Adrenal gland (tissue), 12 donors: ENCODE results near the gene PDE10A. TPM values are rescaled to one million over a fixed set of nuclear protein-coding genes. Genes with fewer than 3 reads are reported as not detected.

ENCODE experiments used
- DNase-seq, 7 donors: peaks; one replicate each; pipeline ENCODE4 v3.0.0-alpha.2; 2019 to 2020
- H3K27ac ChIP-seq, 5 donors: fragments of 200-600 bp; sonication (generic) in 4 of 5; 1 replicate in 3 of 5; 2 replicates in 2 of 5; pipeline versions ENCODE4 v1.5.1 to v1.8.0; 2016 to 2020; ENCODE audit warnings: mild to moderate bottlenecking in 1 of 5
- H3K27me3 ChIP-seq: fragments of 200-600 bp; 2 replicates; pipeline ENCODE4 v1.8.0; 2021
- H3K36me3 ChIP-seq, 2 donors: fragments of 200-600 bp; replicated peaks in 1 of 2; 1 replicate in 1 of 2; 2 replicates in 1 of 2; pipeline versions ENCODE4 v1.5.1 to v1.8.0; 2018 to 2022
- H3K4me1 ChIP-seq, 2 donors: fragments of 200-600 bp; replicated peaks in 1 of 2; 1 replicate in 1 of 2; 2 replicates in 1 of 2; pipeline versions ENCODE4 v1.5.1 to v1.8.0; 2018 to 2021
- H3K4me3 ChIP-seq, 4 donors: fragments of 200-600 bp; sonication (generic) in 3 of 4; one replicate each; pipeline ENCODE4 v1.5.1; 2016 to 2018
- H3K9me3 ChIP-seq, 3 donors: fragments of 200-600 bp; sonication (generic) in 1 of 3; replicated peaks in 1 of 3; 1 replicate in 2 of 3; 2 replicates in 1 of 3; pipeline versions ENCODE4 v1.5.1 to v1.8.0; 2016 to 2021
- CTCF ChIP-seq, 6 experiments: fragments of 450-650 bp in 4 of 6; fragments of 200-600 bp in 2 of 6; sonication (generic) in 1 of 6; IDR thresholded peaks; 1 replicate in 5 of 6; 2 replicates in 1 of 6; pipeline versions ENCODE4 v1.5.1 to v1.8.0; 2016 to 2021; ENCODE audit warnings: antibody characterized with exemption in 6 of 6, mild to moderate bottlenecking in 2 of 6, moderate library complexity in 1 of 6
- POLR2A ChIP-seq, 2 donors: fragments of 450-650 bp; IDR thresholded peaks; one replicate each; pipeline ENCODE4 v1.6.1; 2017; ENCODE audit warnings: antibody characterized with exemption in 2 of 2, mild to moderate bottlenecking in 2 of 2, moderate library complexity in 1 of 2
- WGBS, 4 donors: extraction: QIAGEN DNeasy Blood & Tissue Kit in 2 of 4; methylation state at CpG; one replicate each; pipeline versions ENCODE4 v1.1.5 to v1.1.7; 2013 to 2017; 5-methylcytosine and 5-hydroxymethylcytosine counted together
- intact Hi-C, 2 donors: fragments of 100-400 bp; cut with DNase I; formaldehyde crosslinking; loops; one replicate each; pipeline versions ENCODE4 v1.14.1 to v1.15.0; 2022 to 2023
- polyA plus RNA-seq, 3 donors: library from polyadenylated mRNA; stranded (reverse); fragments of 200-250 nt in 2 of 3; fragments of 350-450 nt in 1 of 3; fragmentation: Illumina TruSeq in 1 of 3; extraction: RNeasy Lipid Tissue Mini Kit (QIAGEN cat#74804) in 1 of 3; gene quantifications; one replicate each; pipeline ENCODE4 v1.2.3, GENCODE V29; 2013 to 2014
- total RNA-seq, 9 donors: library from RNA; depleted of rRNA in 4 of 9; stranded (reverse); fragments of >200 nt in 4 of 9; fragments of 120-200 nt in 1 of 9; fragmentation: NEBNext Ultra II Directional in 1 of 9; extraction: Animal tissue kit (Norgen Biotek cat#: 25700) in 1 of 9; gene quantifications; one replicate each; pipeline versions ENCODE4 v1.1.0 to v1.2.4, GENCODE V29; 2013 to 2023
- donor health status: healthy with polysubstance abuse.
- donor health status: Bipolar disorder and iron deficiency.
- donor health status: DM: yes; HTN: yes; CAD: no.
- donor health status: DM: no; HTN: no; CAD: no.
- donor health status: DM: no; HTN: no; CAD: no.
- donor health status: DM: yes; HTN: yes; CAD: no.

The PDE10A gene
- total and polyA plus RNA-seq, 12 donors, result 4.0 to 199 (median 27.8) TPM

DNA sequence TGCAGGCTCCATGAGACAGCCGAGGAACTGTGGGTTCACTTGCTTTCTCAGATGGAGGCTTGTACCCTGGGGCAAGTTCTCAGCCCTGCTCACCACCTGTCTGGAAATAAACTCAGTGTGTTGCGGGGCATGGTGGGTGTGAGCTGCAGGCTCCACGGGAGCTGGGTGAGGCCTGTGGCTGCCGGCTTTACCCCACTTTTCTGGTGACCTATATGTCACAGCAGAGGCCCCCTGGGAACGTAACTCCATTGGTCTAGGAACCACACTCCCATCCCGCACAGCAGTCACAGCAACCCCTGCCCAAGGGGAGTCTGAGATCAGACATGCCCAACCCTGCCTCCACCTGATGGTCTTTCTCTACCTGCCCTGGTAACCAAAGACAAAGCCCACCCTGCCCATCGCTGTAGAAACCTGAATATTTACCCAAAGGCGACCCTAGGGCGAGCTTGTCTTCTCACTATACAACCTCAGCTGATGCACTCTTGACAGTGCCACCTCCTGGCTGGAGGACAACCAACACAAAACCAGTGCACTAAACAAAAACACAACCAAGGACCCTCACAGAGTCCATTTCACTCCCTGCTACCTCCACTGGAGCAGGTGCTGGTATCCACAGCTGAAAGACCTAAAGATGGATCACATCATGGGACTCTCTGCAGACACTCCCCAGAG, 174.3 kb downstream of the PDE10A start:
- TF ChIP-seq CTCF (IDR thresholded peaks at IDR 0.05), result no peak
- no peak for TF ChIP-seq POLR2A (IDR thresholded peaks at IDR 0.05)
- Histone ChIP-seq H3K27me3 (no peaks in the 10 kb centered on the region), H3K27ac (no peak overlapping the region), H3K36me3 (no peaks in the 10 kb centered on the region), H3K4me3 (no peak overlapping the region), H3K4me1 (no peaks in the 10 kb centered on the region), H3K9me3 (no peaks in the 10 kb centered on the region)
- intact Hi-C loops, result no loop called here
- DNase-seq, result no peak
- 77 to 100% (median 83%) methylated on average over 2 to 9 of the region's 9 CpGs for WGBS, 4 donors

GRCh38 chr6:165487950-165488349, 175.1 kb downstream of the PDE10A start:
- no peaks in the 10 kb centered on the region for H3K27me3 ChIP-seq
- H3K36me3 ChIP-seq, result no peaks in the 10 kb centered on the region
- intact Hi-C loops, result no loop called here
- no peaks in the 10 kb centered on the region for H3K9me3 ChIP-seq
- H3K27ac ChIP-seq, result no peak overlapping the region
- H3K4me1 ChIP-seq, result no peaks in the 10 kb centered on the region
- no peak overlapping the region for H3K4me3 ChIP-seq
- TF ChIP-seq POLR2A (IDR thresholded peaks at IDR 0.05) (no peak), CTCF (IDR thresholded peaks at IDR 0.05) (no peak)
- DNase-seq, result no peak

- TF ChIP-seq CTCF (IDR thresholded peaks at IDR 0.05) (no peak), POLR2A (IDR thresholded peaks at IDR 0.05) (no peak)
Measured at GRCh38 chr6:165487347-165487746, 175.7 kb downstream of the PDE10A start.

GRCh38 chr6:165486183-165487137, 176.6 kb downstream of the PDE10A start:
- H3K4me1 ChIP-seq, result no peaks in the 10 kb centered on the region
- H3K36me3 ChIP-seq, result no peaks in the 10 kb centered on the region
- no peak overlapping the region for H3K27ac ChIP-seq
- WGBS, 4 donors, result 83 to 90% (median 88%) methylated on average over 22 of the region's 22 CpGs
- DNase-seq, result no peak
- no peaks in the 10 kb centered on the region for H3K27me3 ChIP-seq
- no peak overlapping the region for H3K4me3 ChIP-seq
- TF ChIP-seq CTCF (IDR thresholded peaks at IDR 0.05), result no peak
- no peak for TF ChIP-seq POLR2A (IDR thresholded peaks at IDR 0.05)
- intact Hi-C loops, result no loop called here
- H3K9me3 ChIP-seq, result no peaks in the 10 kb centered on the region

More at GRCh38 chr6:165487347-165487746, 175.7 kb downstream of the PDE10A start:
- DNase-seq, result no peak
- no peak overlapping the region for H3K4me3 ChIP-seq
- no peaks in the 10 kb centered on the region for H3K4me1 ChIP-seq
- H3K36me3 ChIP-seq, result no peaks in the 10 kb centered on the region
- intact Hi-C loops, result no loop called here
- H3K27ac ChIP-seq, result no peak overlapping the region
- 82 to 93% (median 86%) methylated on average over 4 of the region's 4 CpGs for WGBS, 4 donors
- no peaks in the 10 kb centered on the region for H3K9me3 ChIP-seq
- H3K27me3 ChIP-seq, result no peaks in the 10 kb centered on the region
